GM19240 (cell line): ENCODE measurements around the gene GUCY1B1.

Experiments used
- DNase-seq: peaks from one replicate; pipeline ENCODE4 v3.0.0; 2011; ENCODE audit warnings: low spot score; ENCODE audit not compliant: insufficient read length

GUCY1B1 gene

DNA sequence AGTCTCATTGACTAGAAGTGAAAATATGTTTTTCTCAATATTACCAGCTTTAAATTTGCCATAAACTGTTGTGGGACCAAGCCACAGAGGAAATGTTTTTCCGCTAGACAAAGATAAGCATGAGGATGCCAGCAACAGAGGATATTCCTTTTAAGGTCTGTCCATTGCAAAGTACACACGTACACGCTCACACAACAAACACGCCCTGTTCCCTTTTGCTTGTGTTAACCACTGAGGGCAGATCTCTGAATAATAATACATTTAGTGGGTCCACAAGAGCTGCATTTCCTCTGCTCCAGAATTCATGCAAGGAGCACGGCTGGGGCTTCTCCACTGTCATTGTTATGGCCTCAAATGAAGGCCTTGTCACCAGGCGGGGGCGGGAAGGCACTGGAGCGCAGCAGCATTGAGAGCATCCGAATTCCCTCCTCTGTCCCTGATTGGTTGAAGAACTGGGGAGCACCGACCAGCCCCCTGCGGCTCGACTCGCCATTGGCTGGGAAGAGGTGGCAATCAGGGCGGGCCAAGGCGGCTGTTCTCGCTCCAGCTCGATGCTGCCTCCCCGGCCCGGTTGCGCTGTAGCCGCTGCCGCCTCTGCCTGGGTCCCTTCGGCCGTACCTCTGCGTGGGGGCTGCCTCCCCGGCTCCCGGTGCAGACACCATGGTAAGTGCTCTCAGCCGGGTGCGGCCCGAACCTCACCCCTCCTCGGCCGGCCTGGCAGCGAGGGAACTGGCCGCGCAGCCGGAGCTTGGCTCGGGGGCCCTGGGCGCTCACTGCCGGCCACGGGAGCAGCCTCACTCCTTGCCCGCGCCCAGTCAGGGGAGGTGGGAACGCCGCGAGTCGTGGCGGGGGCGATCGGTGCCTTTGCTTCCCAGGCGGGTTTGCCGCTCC, at the start of gene GUCY1B1:
TSS of gene GUCY1B1 (plus strand) at position 541 of the 891 bp plus-strand sequence. CDS start at position 661, 120 bp downstream.
- peak; percentile 45 for DNase-seq

DNA sequence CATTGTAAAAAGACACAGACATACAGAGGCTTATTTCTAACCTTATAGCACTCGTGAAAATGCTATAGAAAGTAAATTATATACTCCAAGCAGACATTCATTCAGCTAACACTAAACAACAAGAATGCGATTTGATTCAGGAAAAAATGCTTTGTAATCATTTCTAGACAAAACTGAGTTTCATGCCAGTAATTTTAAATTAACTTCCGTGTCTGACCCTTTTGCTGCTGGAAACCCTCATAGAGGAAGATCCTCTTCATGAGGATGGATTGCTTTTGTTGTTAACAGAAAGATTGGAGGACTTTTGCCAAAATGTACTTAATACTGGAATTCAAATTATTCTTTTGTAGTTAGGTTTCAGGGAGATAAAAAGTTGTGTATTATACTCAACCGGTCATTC, 48.9 kb upstream of the GUCY1B1 start:
- no peak for DNase-seq

DNA sequence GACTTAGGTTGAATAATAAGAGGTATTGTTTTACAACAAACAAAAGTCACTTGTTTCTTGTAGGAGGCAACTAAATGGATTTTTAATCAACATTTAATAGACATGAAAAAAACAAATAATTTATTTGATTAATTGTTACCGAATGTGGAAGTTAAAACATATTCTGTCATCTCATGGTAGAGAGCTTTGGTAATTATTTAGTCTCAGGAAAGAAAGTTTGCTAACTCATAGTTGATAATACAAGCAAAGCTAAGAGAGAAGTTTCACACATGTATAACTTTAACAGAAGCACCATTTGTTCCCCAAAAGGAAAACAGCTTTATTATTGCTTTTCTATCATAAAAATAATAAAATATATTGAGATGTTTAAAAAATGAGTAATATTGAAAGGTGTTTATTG, 47.3 kb upstream of the GUCY1B1 start:
- DNase-seq, result no peak

DNA sequence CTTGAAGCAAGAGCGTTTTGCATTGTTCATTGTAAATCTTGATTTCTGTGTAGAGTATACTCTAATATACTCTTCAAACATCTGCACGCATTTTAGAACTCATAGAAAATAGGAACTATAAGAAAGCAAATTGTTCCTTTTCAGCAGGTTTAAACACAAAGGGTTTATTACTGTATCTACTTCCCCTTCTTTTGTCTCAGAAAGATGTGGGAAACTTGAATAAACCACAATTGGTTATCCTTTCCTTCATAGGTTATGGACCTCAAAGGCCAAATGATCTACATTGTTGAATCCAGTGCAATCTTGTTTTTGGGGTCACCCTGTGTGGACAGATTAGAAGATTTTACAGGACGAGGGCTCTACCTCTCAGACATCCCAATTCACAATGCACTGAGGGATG, 46.0 kb upstream of the GUCY1B1 start:
- DNase-seq, result no peak

DNA sequence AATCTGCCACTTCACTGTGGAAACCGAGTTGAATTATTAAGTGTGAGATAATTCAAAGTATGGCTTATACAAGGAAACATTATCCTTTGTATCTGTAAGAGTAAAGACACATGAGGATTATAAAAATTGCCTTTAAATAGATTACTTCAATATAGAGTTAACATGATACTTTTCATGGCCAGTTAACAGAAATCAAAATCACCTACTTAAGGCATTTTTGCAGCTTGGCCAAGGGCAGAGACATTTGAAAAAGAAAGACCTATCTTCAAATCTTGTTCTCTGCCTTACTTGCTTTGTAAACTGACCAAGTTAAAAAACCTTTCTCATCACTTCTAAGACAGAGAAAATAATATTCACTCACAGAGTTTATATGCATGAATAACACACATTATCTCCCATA, 44.9 kb upstream of the GUCY1B1 start:
- DNase-seq, result no peak

DNA sequence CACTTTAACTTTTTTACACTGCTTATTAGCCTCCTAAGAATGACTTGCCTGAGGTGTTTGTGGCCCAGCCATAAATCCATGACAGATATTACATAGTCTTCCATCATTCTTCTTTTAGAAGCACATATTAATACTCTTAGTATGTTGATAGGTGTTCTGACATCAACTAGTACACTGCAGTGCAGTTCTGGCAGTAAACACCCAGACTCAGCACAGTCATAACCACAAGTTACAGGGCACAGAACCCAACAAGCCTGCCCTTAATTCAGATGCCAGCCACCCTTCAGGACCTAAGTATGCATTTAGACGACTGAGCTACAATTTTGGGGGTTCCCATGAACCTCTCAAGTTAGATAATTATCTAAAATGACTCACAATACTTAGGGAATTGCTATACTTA, 36.5 kb upstream of the GUCY1B1 start:
- DNase-seq, result no peak

DNA sequence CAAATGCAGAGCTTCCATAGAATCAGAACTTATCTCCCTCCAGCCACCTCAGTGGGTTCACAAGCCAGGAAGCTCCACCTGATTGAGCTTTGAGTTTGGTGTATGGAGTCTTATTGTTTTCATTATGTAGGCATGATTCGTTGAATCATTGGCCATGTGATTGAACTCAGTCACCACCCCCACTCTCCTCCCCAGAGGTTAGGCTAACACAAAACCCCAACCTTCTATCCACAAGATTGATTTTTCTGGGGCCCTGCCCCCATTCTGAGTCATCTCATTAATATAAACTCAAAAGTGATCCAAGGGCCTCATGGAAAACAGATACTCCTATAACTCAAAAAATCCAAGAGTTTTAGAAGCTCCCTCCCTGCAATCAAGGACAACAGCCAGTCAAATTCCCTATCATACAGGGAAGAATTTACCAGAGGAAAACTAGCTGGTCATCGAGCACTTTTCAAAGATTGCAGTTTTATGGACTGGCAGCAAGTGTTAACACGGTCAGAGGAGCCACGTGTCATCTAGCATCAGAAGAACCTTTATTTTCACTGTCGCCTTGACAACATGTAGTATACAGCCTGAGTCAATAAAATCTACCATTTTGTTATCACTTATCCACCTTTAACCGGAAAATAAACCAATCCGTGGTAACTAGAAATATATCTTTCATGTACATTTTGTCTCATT, 35.9 kb upstream of the GUCY1B1 start:
- DNase-seq, result no peak

DNA sequence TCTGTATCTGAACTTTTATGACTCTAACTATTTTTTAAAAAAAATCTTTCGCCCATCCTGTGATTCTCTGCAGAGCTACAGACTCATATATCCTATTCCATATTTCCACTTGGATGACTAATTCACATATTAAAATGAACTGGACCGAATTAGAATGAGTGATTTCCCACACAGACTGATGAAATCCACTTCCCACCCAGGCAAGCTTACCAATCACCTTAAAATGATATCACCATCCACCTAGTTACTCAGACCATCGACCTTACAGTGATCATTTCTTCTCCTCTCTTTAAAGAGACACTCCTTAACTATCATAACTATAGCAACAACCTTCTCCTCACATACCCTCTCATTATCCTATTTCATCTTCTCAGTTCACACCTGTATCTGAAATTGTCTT, 34.1 kb upstream of the GUCY1B1 start:
- no peak for DNase-seq

DNA sequence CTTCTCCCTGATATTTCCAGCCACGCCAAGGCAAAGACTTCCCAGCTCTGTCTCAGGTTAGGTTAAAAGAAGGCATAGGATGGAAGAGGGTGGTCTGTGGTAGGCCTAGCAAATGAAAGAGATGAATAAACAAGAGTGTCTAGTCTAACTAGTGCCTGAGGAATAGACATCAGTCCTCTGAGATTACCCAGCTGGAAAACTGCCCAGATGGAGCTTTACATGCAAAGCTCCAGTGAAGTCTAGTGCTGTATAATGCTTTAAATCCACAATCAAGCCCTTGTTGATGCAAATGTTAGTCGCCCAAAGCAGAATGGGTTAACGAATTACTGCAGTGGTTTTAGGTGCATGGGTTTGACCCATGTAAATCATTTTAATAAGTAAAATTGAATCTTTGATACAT, 24.8 kb upstream of the GUCY1B1 start:
- DNase-seq, result no peak

DNA sequence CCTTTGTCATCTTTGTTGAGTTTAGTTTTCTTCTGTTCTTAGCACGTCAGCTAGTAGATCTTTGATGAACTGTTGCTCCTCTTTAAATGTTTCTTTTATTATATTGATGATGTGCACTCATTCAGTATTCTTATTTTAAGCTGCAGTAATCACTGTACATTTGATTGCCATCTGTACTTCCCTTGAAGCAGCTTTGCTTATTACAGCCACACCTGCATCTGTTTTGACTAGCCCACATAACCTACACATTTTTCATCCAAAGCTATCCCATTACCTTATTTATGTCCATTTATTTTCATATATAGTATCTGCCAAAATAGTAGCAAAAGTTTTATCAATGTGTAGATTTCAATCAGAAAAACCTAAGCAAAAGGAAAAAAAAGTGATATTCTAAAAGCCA, 23.9 kb upstream of the GUCY1B1 start:
- no peak for DNase-seq

DNA sequence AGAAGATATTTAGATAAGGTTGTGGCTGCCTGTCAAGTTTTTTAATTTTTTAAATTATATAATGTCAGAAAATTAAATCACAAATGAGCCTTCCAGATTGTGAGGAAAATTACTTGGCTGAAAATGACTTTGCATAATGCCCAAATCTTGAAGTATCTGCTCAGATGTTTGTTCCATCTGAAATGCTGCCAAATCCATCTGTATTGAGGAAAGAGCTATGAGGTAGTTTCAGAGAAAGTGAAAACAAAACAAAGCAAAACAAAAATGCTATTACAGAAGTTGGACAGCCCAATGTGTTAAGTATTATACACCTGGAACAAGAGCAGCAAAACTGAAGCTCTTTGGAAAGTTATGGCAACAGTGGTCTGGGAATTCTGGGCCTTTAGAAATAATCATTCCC, 23.3 kb upstream of the GUCY1B1 start:
- no peak for DNase-seq

DNA sequence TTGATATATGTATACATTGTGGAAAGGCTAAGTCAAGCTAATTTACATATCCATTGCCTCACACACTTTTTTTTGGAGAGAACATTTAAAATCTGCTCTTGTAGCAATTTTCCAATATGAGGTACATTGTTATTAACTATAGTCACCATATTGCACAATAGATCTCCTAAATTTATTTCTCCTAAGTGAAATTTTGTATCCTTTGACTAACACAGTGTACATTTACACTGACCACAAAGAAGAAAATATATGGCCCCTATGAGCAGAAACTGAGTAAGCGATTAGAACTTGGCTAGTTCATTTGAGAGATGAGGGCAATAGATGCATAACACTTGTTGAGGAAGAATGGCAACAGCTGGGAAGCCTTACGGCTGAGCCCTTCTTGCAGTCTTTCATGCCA, 20.3 kb upstream of the GUCY1B1 start:
- DNase-seq, result no peak

DNA sequence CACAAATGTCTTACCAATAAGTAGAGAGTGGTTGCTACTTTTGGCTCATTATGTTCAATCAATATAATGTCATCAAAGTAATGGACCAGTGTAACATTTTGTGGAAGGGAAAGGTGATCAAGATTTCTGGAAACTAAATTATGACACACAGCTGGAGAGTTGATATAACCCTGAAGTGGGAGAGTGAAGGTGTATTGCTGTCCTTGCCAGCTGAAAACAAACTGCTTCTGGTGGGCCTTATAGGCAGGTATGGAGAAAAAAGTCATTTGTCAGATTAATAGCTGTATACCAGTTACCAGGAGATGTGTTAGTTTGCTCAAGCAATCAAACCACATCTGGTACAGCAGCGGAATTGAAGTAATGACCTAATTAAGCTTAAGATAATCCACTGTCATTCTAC, 17.3 kb upstream of the GUCY1B1 start:
- DNase-seq, result no peak

DNA sequence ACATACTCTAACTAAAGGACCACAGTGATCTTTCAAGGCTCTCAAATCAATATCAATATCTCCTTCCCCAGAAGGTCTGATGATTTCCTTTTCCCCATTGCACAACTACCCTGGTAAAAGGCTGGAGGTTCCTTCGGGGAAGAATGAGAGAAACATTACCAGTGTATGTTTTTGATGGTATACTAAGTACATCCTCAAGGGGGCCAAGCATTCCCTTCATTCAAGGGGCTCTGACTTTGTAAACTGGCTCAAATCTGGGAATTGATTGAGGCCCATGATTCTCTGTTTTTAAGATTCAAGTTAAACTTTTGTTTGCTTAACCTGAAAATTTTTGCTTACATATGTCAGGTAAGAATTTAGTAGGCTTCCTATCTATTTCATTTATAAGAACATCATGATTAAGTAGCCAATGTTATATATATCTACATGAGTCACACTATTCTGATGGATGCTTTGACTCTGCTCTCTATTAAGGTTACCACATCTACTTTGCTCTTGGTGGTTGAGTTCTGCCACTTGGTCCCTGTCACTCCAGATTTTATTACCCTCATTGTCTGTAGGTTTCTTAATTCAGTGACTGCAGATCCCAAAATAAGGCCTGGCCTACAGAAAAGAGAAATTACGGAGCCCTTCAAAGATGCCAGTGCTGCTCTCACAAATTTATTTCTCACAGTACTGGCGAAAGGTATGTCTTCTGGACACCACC, 16.4 kb upstream of the GUCY1B1 start:
- DNase-seq, result no peak

DNA sequence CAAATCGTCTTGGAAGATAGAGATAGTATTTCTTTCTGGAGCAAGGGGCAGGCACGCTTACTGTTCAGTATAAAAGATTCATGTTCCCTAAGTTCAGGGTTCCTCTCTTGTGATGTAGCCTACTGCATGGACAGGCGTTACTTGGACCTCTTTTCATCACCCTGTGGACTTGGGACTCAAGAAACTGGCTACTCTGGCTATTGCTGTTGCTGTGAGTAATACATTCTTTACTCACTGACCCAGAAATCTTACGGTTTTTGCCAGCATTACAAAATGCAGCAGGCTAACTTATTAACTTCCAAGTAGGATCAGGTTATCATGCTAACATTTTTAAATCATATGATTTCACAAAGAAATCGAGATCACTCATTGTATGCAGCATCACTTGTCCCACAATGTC, 12.8 kb upstream of the GUCY1B1 start:
- no peak for DNase-seq

DNA sequence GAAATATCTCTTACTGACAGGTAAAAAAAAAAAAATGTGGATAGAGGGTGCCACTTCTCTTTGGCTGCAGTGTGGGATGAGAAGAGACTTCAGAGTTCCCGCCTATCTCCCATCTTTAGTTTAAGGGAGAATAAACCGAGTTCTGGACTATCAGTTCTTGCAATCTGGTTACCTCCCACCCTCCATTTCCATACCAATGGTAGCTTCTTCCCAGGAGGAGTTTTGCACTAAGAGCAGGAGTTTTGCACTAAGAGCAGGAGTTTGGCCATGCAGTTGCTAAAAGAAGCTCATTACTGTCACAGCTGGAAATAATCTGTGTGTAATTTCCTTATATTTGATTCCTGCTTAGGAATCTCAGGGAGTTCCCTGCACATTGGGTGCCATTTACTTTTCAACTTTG, 10.8 kb upstream of the GUCY1B1 start:
- DNase-seq, result no peak

DNA sequence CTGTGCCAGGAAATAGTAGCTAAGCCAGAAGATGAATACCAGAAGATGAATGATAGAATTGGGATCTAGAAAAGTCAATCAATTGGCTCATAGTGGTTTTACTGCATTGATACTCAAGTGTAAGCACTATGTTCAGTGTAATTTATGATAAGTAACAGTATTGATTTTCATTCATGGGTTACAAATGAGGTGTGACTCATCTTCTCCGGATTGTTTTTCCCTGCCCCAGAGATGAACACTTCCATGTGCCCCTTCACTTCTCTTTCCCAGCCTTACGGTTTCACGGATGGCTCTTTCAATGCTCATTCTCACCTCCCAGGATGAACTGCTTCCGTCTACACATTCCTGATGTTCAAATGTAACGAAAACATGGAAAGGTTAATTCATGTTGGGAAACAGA, 9.8 kb upstream of the GUCY1B1 start:
- DNase-seq, result no peak

DNA sequence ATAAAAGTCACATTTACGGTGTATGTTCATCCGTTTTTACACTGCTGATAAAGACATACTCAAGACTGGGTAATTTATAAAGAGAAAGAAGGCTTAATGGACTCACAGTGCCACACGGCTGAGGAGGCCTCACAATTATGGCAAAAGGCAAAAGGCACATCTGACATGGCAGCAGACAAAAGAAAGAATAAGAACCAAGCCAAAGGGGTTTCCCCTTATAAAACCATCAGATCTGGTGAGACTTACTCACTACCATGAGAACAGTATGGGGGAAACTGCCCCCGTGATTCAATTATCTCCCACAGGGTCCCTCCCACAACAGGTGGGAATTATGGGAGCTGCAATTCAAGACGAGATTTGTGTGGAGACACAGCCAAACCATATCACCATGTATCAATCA, 7.3 kb upstream of the GUCY1B1 start:
- no peak for DNase-seq

DNA sequence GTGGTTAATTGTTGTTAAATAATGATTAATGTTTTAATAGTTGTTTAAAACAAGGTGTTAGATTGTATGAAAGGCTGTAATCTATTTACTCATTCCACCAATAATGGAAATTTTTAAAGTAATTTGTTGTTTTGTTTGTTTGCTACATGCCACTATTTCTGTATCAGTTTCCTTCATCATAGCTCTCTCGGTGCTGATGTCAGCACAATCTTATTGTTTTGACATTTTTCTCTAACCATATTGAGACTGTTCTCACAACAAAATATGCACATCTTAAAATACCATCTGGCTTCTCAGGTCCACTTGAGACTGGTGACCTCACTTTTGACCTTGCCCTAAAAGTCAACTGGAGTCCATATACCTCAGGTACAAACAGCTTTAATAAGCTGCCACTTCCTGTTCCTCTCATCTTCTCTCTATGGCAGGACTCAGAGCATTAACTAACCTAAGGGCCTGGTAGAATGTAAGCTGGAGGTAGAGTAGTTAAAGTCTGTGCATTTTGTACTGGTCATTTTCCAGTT, 1.0 kb upstream of the GUCY1B1 start:
- no peak for DNase-seq

DNA sequence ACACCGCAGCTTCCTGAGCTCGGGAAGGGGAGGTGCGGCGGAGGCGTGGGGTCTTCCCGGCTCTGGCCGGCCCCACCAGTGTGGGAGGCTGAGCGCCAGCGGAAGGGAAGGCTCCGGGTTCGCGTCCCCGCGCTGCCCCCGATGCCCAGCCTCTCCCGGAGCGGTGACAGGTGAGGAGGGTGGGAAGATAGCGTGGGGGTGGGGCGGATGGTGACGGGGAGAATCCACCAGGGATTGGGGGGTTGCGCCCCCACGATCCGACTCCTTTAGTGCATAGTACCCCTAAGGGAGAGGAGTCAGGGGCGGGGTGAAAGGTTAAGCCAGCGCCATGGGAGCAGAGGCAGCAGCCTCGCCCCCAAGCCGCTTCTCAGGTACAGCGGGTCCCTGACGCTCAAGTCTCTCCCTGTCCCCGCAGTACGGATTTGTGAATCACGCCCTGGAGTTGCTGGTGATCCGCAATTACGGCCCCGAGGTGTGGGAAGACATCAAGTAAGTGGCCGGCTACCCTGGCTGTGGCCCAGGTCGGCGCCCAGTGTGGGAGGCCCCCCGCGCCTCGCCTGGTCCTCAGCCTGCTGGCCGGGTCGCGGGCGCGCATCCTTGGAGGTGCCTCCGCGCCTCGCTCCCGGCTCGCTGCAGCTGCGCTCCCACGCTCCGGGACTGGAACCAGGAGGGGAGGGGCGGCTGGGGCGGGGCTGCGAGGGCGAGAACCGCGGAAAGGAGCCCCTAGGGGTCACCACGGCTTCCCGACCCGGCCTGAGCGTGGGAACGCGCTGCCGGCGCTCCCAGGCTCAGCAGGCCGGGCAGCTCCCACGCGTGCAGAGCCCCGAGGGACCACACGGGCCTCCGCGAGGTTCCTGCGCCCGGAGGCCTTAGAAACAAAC, 791 bp downstream of the GUCY1B1 start:
- no peak for DNase-seq

DNA sequence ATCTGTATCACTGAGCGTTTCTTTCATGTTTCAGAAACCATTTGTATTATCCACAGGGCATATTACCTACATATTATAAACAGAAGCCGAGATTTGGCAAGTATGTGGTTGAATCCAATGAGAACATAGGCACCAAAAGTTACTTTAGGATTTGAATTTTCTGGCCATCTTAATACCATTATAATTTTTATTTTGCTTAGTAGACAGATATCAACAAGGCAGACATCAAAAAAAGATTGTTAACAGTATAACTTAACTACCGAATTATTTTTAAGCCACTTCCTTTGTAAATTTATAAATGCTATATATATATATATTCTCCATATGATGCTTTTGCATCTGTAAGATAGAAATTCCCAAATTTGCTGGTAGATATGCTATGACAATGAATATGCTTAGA, 2.2 kb downstream of the GUCY1B1 start:
- DNase-seq, result no peak
